WTC11 (cell line): ENCODE results near the gene APOL2.

Experiments used
- NFE2L1 ChIP-seq: sonication (generic); formaldehyde crosslinking; IDR thresholded peaks from 2 replicates; pipeline ENCODE4 v1.8.1; 2023; ENCODE audit warnings: missing genetic modification reagents
- NR1H2 ChIP-seq: sonication (generic); formaldehyde crosslinking; IDR thresholded peaks from 2 replicates; pipeline ENCODE4 v1.9.0; 2021; ENCODE audit warnings: mild to moderate bottlenecking, moderate library complexity, missing genetic modification reagents
- NR2C2 ChIP-seq: sonication (generic); formaldehyde crosslinking; IDR thresholded peaks from 2 replicates; pipeline ENCODE4 v1.8.0; 2022; ENCODE audit warnings: mild to moderate bottlenecking, missing genetic modification reagents
- SMAD3 ChIP-seq: sonication (generic); formaldehyde crosslinking; IDR thresholded peaks from 2 replicates; pipeline ENCODE4 v1.8.0; 2022; ENCODE audit warnings: missing genetic modification reagents, mild to moderate bottlenecking, borderline replicate concordance
- SP1 ChIP-seq: sonication (generic); formaldehyde crosslinking; conservative IDR thresholded peaks from 2 replicates; pipeline ENCODE4 v1.8.1; 2022; ENCODE audit warnings: missing genetic modification reagents
- TEAD4 ChIP-seq: sonication (generic); formaldehyde crosslinking; IDR thresholded peaks from 2 replicates; pipeline ENCODE4 v1.8.0; 2022; ENCODE audit warnings: mild to moderate bottlenecking, missing genetic modification reagents
- ZNF138 ChIP-seq: sonication (generic); formaldehyde crosslinking; conservative IDR thresholded peaks from 2 replicates; pipeline ENCODE4 v1.8.1; 2022; ENCODE audit warnings: mild to moderate bottlenecking, moderate library complexity, missing genetic modification reagents
- ZNF416 ChIP-seq: fragments of 250-450 bp; sonication (Bioruptor Pico); IDR thresholded peaks from 2 replicates; pipeline ENCODE4 v1.9.0; 2021; ENCODE audit warnings: mild to moderate bottlenecking, inconsistent platforms
- TF ChIP-seq, protein P1 (sequence below): sonication (generic); formaldehyde crosslinking; IDR thresholded peaks from 2 replicates; pipeline ENCODE4 v1.8.1; 2023; ENCODE audit warnings: mild to moderate bottlenecking, missing genetic modification reagents, borderline replicate concordance
- TF ChIP-seq, protein P2 (sequence below): fragments of 200-600 bp; IDR thresholded peaks from 2 replicates; pipeline ENCODE4 v1.8.0; 2022; ENCODE audit warnings: antibody characterized with exemption
- TF ChIP-seq, protein P3 (sequence below): sonication (generic); formaldehyde crosslinking; IDR thresholded peaks from 2 replicates; pipeline ENCODE4 v1.8.1; 2023; ENCODE audit warnings: mild to moderate bottlenecking, moderate library complexity, missing genetic modification reagents
- TF ChIP-seq, protein P4 (sequence below): sonication (generic); formaldehyde crosslinking; IDR thresholded peaks from 2 replicates; pipeline ENCODE4 v1.8.0; 2022; ENCODE audit warnings: mild to moderate bottlenecking, missing genetic modification reagents
- TF ChIP-seq, protein P5 (sequence below): sonication (generic); formaldehyde crosslinking; IDR thresholded peaks from 2 replicates; pipeline ENCODE4 v1.8.1; 2022; ENCODE audit warnings: missing genetic modification reagents, borderline replicate concordance

DNA sequence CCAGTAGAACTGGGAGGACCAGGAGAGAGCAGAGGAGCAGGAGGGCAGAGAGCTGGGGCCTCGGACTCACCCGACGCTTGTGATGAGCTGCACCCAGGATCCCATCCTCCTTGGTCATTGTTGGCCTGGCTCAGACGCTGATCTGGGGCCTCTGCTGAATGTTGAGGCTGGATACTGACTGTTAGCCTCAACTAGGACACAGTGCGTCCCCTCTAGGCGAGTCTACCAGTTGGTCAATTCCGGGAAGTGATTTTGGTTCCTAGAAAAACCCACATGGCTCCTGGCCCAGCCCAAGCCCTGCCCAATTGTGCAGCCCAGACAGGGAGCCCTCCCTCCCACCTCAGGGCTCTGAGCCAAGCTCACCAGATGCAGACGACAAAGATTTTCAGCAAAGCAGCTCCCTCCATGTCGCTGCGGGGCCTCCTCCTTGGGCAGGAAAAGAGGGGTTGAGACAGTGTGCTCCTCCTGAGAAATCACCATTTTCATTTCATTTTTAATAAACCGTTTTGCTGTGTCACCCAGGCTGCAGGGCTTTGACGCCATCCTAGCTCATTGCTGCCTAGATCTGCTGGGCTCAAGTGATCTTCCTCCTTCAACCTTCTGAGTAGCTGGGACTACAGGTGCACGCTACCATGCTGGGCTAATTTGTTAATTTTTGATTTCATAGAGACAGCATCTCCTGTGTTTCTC lies 37.6 kb downstream of the APOL2 start, which contains the start of gene APOL4:
- TF ChIP-seq ZNF416 (CRISPR knock-in tag) (no peak), ZNF138 (CRISPR knock-in tag) (no peak), TEAD4 (CRISPR knock-in tag) (no peak), SMAD3 (CRISPR knock-in tag) (no peak), NR1H2 (CRISPR knock-in tag) (no peak), NFE2L1 (no peak), SP1 (CRISPR knock-in tag) (no peak), NR2C2 (no peak)
- TF ChIP-seq, protein P1, sequence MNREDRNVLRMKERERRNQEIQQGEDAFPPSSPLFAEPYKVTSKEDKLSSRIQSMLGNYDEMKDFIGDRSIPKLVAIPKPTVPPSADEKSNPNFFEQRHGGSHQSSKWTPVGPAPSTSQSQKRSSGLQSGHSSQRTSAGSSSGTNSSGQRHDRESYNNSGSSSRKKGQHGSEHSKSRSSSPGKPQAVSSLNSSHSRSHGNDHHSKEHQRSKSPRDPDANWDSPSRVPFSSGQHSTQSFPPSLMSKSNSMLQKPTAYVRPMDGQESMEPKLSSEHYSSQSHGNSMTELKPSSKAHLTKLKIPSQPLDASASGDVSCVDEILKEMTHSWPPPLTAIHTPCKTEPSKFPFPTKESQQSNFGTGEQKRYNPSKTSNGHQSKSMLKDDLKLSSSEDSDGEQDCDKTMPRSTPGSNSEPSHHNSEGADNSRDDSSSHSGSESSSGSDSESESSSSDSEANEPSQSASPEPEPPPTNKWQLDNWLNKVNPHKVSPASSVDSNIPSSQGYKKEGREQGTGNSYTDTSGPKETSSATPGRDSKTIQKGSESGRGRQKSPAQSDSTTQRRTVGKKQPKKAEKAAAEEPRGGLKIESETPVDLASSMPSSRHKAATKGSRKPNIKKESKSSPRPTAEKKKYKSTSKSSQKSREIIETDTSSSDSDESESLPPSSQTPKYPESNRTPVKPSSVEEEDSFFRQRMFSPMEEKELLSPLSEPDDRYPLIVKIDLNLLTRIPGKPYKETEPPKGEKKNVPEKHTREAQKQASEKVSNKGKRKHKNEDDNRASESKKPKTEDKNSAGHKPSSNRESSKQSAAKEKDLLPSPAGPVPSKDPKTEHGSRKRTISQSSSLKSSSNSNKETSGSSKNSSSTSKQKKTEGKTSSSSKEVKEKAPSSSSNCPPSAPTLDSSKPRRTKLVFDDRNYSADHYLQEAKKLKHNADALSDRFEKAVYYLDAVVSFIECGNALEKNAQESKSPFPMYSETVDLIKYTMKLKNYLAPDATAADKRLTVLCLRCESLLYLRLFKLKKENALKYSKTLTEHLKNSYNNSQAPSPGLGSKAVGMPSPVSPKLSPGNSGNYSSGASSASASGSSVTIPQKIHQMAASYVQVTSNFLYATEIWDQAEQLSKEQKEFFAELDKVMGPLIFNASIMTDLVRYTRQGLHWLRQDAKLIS (CRISPR knock-in tag) = no peak
- TF ChIP-seq, protein P2, sequence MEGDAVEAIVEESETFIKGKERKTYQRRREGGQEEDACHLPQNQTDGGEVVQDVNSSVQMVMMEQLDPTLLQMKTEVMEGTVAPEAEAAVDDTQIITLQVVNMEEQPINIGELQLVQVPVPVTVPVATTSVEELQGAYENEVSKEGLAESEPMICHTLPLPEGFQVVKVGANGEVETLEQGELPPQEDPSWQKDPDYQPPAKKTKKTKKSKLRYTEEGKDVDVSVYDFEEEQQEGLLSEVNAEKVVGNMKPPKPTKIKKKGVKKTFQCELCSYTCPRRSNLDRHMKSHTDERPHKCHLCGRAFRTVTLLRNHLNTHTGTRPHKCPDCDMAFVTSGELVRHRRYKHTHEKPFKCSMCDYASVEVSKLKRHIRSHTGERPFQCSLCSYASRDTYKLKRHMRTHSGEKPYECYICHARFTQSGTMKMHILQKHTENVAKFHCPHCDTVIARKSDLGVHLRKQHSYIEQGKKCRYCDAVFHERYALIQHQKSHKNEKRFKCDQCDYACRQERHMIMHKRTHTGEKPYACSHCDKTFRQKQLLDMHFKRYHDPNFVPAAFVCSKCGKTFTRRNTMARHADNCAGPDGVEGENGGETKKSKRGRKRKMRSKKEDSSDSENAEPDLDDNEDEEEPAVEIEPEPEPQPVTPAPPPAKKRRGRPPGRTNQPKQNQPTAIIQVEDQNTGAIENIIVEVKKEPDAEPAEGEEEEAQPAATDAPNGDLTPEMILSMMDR = no peak
- TF ChIP-seq, protein P3, sequence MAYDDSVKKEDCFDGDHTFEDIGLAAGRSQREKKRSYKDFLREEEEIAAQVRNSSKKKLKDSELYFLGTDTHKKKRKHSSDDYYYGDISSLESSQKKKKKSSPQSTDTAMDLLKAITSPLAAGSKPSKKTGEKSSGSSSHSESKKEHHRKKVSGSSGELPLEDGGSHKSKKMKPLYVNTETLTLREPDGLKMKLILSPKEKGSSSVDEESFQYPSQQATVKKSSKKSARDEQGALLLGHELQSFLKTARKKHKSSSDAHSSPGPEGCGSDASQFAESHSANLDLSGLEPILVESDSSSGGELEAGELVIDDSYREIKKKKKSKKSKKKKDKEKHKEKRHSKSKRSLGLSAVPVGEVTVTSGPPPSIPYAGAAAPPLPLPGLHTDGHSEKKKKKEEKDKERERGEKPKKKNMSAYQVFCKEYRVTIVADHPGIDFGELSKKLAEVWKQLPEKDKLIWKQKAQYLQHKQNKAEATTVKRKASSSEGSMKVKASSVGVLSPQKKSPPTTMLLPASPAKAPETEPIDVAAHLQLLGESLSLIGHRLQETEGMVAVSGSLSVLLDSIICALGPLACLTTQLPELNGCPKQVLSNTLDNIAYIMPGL = no peak
- TF ChIP-seq, protein P4, sequence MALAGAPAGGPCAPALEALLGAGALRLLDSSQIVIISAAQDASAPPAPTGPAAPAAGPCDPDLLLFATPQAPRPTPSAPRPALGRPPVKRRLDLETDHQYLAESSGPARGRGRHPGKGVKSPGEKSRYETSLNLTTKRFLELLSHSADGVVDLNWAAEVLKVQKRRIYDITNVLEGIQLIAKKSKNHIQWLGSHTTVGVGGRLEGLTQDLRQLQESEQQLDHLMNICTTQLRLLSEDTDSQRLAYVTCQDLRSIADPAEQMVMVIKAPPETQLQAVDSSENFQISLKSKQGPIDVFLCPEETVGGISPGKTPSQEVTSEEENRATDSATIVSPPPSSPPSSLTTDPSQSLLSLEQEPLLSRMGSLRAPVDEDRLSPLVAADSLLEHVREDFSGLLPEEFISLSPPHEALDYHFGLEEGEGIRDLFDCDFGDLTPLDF = no peak
- TF ChIP-seq, protein P5, sequence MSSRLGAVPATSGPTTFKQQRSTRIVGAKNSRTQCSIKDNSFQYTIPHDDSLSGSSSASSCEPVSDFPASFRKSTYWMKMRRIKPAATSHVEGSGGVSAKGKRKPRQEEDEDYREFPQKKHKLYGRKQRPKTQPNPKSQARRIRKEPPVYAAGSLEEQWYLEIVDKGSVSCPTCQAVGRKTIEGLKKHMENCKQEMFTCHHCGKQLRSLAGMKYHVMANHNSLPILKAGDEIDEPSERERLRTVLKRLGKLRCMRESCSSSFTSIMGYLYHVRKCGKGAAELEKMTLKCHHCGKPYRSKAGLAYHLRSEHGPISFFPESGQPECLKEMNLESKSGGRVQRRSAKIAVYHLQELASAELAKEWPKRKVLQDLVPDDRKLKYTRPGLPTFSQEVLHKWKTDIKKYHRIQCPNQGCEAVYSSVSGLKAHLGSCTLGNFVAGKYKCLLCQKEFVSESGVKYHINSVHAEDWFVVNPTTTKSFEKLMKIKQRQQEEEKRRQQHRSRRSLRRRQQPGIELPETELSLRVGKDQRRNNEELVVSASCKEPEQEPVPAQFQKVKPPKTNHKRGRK (CRISPR knock-in tag) = no peak
